Ishikawa (cell line): ENCODE results near the gene EAF2.

ENCODE experiments used
- CEBPB ChIP-seq: IDR thresholded peaks from 2 replicates; pipeline ENCODE4 v1.6.1; 2012
- CREB1 ChIP-seq: IDR thresholded peaks from 2 replicates; pipeline ENCODE4 v1.6.1; 2012; ENCODE audit warnings: low read depth
- EP300 ChIP-seq: IDR thresholded peaks from 2 replicates; pipeline ENCODE4 v1.6.1; 2012; ENCODE audit warnings: borderline replicate concordance
- FOXM1 ChIP-seq: IDR thresholded peaks from 2 replicates; pipeline ENCODE4 v1.6.1; 2012; ENCODE audit warnings: low read depth, borderline replicate concordance
- RAD21 ChIP-seq: IDR thresholded peaks from 2 replicates; pipeline ENCODE4 v1.6.1; 2012; ENCODE audit warnings: low read depth
- REST ChIP-seq: IDR thresholded peaks from 2 replicates; pipeline ENCODE4 v1.6.1; 2012; ENCODE audit warnings: low read depth, mild to moderate bottlenecking
- TAF1 ChIP-seq: IDR thresholded peaks from 2 replicates; pipeline ENCODE4 v1.6.1; 2012; ENCODE audit warnings: low read depth, mild to moderate bottlenecking
- TCF12 ChIP-seq: IDR thresholded peaks from 2 replicates; pipeline ENCODE4 v1.6.1; 2012; ENCODE audit warnings: low read depth
- TEAD4 ChIP-seq: IDR thresholded peaks from 2 replicates; pipeline ENCODE4 v1.6.1; 2012
- USF1 ChIP-seq: IDR thresholded peaks from 2 replicates; pipeline ENCODE4 v1.6.1; 2012

- no peak for TF ChIP-seq CEBPB
- TF ChIP-seq EP300: no peak
- TF ChIP-seq CREB1: no peak
- TF ChIP-seq RAD21: no peak
- no peak for TF ChIP-seq REST
- TF ChIP-seq TCF12: no peak
- no peak for TF ChIP-seq FOXM1
- no peak for TF ChIP-seq TEAD4
- no peak for TF ChIP-seq USF1
- TF ChIP-seq TAF1: no peak
These were observed 1.5 kb downstream of the EAF2 start for GRCh38 chr3:121836481-121836880.
